NCI-H2196 treated with DMSO at 0.1 percent for 48 hours (cell line): ENCODE measurements around the gene APOD.

Experiments used
- DNase-seq: peaks from one replicate; lab custom pipeline; 2025; ENCODE audit not compliant: unreplicated experiment; lab: John Stamatoyannopoulos, UW

The APOD gene

GRCh38 chr3:195555110-195555509 is 28.6 kb downstream of the APOD start:
- no peak for DNase-seq

GRCh38 chr3:195554458-195554857 is 29.3 kb downstream of the APOD start:
- no peak for DNase-seq

- no peak for DNase-seq
Observed at GRCh38 chr3:195553268-195553667, 30.5 kb downstream of the APOD start.

DNA sequence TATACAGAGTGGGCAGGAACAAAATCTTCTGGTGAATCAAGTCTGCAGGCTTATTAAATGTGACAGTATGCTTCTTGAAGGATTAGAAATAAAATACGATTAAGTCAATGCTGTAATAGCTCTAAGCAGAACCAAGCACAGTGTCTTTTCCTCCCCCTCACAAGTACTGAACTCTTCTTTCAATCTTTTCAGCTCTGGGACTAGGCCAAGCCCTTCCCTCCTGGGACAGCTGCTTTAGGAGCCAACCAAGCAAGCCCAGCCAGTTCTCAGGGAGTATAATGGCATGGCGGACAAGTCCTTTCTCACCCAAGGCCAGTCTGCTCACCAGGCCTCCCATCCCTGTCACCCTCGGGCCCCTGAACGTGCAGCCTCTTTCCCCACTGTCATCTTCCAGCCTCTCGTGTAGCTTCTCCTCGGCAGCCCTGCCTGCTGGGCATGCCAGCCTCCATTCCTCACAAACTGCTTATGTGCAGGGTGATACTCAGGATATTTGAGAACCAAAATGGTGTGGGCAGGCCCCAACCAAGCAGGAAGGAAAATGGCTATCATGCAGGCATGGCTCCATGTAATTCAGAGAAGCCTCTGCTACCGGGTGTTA is 32.3 kb downstream of the APOD start:
- no peak for DNase-seq

GRCh38 chr3:195550723-195551122 is 33.0 kb downstream of the APOD start:
- DNase-seq, result no peak

DNA sequence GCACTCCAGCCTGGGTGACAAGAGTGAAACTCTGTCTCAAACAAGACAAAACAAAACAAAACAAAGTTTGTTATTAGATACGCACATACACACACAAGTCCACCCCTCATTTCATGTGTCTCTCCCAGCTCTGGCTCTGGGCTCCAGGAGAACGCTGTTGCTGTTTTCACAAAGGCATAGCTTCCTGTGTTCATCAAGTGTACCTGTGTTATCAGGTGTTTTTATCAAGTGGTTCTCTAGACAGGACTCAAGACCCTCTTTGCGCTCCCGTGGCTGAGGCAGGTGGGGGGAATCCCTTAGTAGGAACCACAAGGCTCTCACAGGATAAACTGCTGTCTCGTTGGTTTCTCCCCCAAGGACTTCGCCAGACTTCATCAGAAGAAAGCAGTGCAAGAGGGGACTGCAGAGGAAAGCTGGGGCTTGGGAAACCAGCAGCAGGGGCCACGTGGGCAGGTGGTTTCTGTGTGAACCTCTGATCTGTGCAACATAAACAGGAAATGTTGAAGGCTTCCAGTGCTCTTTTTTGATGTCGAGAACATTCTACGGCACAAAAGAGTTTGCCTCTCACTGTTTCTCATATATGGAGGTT is 33.7 kb downstream of the APOD start:
- no peak for DNase-seq

GRCh38 chr3:195548987-195549386 is 34.8 kb downstream of the APOD start:
- no peak for DNase-seq

- no peak for DNase-seq
Observed at GRCh38 chr3:195548501-195548900, 35.2 kb downstream of the APOD start.

DNA sequence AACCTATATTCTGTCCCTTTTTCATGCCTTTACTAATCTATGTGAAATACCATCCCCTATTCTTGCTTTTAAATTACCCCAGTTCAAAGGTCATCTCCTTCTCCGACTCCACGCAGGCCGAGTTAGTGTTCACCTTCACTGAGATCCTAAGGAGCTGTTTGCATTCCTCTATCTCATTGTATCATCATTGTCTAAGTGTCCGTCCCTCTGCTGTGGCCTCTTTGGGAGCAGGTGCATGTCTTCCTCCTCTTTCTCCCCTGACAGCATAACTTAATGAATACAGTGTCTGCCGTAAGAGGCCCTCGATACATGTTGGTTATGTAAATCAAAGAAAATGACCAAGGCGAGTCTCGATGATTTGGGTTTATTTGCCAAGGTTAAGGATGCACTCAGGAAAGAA is 35.7 kb downstream of the APOD start:
- no peak for DNase-seq

GRCh38 chr3:195546130-195546560 is 37.6 kb downstream of the APOD start:
- DNase-seq, result no peak

- no peak for DNase-seq
Observed at GRCh38 chr3:195544634-195545033, 39.1 kb downstream of the APOD start.

GRCh38 chr3:195544230-195544536 is 39.6 kb downstream of the APOD start:
- no peak for DNase-seq

DNA sequence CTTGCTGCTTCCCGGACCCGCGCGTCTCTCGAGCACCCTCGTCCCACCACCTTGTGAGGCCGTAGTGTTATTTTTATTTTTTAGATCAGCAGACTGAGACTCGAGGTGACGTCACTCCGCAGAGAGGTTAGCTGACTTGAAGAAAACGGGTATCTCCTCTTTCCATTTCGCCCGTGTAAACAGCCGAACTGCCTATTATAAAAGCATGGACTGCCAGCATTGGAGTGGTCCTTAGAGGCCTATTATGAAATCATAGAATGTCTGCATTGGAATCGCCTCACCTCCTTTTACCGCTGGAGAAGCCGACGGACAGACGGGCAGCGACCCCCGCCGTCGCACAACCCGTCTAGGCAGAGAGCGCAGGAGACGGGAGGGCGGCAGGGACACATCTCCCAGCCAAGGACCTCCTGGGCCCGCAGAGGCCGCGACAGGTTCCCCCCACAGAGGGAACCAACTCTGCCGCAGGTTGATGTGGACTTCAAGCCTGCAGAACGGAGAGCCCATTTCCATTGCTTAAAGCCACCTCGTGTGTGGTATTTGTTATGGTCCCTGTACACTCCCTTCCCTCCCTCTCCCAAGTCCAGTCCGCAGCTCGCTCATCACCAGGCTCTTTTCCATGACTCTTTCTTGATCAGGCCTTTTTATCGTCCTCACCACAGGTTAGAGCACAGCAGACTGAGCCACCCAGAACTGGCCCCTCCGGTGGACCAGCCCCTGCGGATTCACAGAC is 40.1 kb downstream of the APOD start:
- DNase-seq, result no peak

DNA sequence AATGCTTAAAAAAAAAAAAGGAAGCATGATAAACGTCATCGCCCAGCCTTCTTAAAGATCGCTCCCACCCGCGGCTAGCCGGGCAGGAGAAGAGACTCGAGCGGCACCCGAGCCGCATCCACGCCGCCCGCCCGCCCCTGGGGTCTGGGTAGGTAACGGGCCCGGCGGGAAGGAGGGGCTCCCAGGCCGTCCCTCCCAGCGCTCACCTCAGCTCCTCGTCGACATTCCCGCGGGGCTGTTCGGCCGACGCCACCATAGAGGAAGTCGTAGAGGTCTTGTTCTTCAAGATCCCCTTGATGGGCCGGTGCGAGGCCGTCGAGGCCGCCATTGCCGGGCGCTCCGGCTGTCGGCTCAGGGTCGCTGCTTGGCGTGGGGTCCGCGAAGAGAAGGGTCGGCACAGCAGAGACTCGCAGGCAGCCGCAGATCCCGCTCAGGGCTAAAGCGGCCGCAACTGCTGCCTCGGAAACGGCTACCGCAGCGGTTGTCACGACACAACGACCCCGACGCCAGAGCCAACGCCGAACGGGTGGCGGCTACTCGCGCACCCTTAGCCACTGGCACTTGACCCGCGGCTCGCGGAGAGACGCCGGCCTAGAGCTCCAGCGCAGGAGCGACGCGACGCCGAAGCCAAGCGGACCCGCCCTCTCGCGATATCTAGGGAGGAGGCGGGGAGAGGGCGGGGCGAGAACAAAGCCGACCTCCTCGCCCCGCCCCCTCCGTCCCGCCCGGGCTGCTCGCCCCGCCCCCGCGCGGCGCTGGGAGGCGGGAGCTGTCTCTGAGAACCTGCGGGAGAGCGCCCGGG is 40.8 kb downstream of the APOD start, which contains the start of gene PPP1R2:
Gene PPP1R2 (minus strand): TSS at position 628 of the 802 bp plus-strand sequence. CDS start 300 bp downstream, at position 328.
- peak; percentile 95 for DNase-seq

DNA sequence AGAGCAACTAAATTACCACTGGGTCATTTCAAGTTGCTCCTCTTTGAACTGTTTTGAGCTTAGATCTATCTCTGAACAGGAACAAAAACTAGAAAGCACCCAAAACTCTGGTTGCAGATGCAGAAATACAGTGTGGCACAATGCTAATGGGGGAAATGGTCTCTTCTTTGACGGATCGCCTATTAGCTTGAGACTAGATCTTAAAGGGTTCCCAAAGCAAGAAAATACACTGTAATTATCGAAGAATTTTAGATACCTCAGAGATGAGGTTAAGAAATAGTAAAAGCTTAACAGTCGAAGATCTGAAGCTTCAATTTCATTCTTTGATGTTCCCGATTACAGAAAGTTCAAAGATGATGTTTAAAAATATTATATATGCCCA is 41.4 kb downstream of the APOD start:
- no peak for DNase-seq

DNA sequence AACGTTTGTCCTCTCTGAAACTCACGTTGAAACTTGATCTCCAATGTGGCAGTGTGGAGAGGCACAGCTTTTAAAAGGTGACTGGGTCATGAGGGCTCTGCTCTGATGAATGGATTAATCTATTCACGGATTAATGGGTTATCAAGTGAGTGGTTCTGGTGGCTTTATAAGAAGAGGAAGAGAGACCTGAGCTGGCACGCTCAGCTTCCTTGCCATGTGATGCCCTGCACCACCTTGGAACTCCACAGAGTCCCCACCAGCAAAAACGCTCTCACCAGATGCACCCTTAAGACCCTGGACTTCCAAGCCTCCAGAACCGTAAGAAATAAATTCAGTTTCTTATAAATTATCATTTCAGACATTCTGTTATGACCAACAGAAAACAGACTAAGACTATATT is 43.2 kb downstream of the APOD start:
- no peak for DNase-seq

DNA sequence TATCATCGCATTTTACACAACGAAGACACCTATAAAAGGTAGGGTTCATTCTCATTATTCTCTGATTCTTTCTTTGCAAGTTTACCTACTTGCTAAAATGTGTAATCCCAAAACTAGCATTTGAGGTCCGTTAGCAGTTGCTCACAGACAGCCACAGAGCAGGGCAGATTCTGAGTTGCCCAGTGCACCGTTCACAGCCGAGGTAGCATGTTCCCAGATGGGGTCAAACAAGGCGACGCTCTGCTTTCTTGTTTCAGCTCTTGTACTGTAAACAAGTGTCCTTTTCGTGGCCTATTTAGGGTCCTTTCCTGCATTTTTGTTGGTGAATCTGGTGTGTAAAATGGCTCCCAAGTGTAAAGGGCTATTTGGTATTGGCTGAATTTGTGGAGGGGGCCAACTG is 43.7 kb downstream of the APOD start:
- DNase-seq, result no peak

DNA sequence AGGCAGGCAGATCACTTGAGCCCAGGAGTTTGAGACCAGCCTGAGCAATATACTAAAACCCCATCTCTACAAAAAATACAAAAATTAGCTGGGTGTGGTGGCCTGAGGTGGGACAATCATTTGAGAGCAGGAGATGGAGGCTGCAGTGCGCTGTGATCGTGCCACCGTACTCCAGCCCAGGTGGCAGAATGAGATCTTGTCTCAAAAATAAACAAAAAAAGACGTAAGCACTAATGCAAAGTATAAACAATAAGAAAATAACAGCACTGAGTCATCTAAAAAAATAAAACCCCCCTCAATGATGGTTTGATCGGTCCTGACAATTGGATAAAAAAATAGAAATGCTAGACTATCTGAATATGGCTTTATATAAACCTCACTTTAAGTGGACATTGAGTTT is 44.3 kb downstream of the APOD start:
- no peak for DNase-seq

DNA sequence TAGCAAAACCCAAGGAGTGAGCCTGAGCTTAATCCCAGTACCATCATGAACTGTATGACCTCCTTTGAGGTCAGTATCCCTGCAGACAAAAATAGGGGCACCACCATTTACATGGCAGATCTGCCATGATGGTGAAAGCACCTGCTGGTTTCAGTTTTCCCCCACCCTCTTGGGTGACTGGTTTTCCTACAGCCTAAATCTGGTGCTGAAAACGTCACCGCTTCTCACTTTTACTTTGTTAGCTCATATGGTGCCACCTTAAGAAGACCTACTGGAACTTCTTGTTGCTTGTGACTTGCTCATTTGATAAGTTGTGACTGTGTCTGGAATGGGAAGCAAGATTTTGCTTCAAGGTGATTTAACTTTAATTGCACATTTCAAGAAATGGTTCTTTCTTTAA is 45.7 kb downstream of the APOD start:
- no peak for DNase-seq

- no peak for DNase-seq
Observed at GRCh38 chr3:195535293-195535692, 48.4 kb downstream of the APOD start.

DNA sequence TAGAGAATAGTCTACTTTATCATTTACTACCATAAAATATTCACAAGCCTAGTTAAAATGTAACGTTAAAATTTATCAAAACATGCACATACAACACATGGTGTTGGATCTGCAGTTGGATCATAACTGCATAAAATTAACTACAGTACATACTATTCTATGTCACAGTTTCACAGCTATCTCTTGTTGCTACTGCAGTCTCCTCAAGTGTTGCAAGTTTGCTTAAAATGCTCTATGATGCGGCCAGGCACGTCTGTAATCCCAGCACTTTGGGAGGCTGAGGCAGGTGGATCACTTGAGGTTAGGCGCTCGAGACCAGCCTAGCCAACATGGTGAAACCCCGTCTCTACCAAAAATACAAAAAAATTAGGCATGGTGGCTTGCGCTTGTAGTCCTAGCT is 50.9 kb downstream of the APOD start:
- no peak for DNase-seq

DNA sequence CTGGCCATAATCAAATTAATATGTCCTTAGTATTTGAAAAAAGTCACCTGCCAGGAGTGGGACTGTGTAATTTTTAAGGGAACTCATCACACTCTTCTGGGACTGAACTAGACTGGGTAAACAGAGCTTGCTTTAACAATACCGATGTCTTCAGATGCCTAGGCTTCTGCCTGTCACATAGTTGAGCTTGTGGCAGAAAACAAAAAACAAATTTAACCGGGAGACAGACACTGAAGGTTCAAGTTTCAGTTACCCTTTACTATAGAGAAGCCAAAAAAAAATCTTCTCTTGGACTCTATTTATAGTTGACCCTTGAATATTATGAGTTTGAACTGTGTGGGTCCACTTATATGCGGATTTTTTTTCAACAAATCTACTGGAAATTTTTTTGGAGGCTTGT is 51.4 kb downstream of the APOD start:
- DNase-seq, result no peak
